ENCODE data around the gene SLC25A51. TPM values are rescaled to one million over a fixed set of nuclear protein-coding genes. Genes with fewer than 3 reads are reported as not detected.
"Not testable (repeated sequence)": the region's sequence is repeated elsewhere in the genome, so short reads cannot be mapped to it uniquely, and the experiment has no call there.

The SLC25A51 gene
- total RNA-seq, 1 experiment from 2014 or later, result 40.8 TPM

DNA sequence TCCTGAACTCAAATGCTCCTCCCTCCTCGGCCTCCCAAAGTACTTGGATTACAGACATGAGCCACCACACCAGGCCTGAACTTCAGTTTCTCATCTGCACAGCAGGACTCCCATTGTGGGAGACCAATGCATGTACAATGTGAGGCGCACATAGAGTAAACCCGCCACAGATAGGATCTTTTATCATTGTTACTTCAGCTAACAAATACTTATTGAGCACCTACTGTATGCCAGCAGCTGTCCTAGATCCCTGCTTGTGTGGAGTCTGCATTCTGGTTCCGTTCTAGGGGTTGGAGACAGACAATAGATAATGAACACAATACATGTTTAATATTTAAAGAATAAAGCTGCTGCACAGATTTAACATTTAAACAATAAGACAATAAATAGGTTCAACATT lies 6.3 kb upstream of the SLC25A51 start:
- BruUV-seq (replicated peaks), result no TSS peak
- TF ChIP-seq EZH2 (IDR thresholded peaks at IDR 0.05; ENCODE audit: borderline replicate concordance, low read depth, low read length, poor library complexity, severe bottlenecking), result no peak
- TF ChIP-seq, protein P1, sequence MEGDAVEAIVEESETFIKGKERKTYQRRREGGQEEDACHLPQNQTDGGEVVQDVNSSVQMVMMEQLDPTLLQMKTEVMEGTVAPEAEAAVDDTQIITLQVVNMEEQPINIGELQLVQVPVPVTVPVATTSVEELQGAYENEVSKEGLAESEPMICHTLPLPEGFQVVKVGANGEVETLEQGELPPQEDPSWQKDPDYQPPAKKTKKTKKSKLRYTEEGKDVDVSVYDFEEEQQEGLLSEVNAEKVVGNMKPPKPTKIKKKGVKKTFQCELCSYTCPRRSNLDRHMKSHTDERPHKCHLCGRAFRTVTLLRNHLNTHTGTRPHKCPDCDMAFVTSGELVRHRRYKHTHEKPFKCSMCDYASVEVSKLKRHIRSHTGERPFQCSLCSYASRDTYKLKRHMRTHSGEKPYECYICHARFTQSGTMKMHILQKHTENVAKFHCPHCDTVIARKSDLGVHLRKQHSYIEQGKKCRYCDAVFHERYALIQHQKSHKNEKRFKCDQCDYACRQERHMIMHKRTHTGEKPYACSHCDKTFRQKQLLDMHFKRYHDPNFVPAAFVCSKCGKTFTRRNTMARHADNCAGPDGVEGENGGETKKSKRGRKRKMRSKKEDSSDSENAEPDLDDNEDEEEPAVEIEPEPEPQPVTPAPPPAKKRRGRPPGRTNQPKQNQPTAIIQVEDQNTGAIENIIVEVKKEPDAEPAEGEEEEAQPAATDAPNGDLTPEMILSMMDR (conservative IDR thresholded peaks at IDR 0.05; ENCODE audit: low read depth, low read length), result no peak
- POLR2A ChIA-PET (ENCODE audit: low non-redundant PET), result no interaction called here

DNA sequence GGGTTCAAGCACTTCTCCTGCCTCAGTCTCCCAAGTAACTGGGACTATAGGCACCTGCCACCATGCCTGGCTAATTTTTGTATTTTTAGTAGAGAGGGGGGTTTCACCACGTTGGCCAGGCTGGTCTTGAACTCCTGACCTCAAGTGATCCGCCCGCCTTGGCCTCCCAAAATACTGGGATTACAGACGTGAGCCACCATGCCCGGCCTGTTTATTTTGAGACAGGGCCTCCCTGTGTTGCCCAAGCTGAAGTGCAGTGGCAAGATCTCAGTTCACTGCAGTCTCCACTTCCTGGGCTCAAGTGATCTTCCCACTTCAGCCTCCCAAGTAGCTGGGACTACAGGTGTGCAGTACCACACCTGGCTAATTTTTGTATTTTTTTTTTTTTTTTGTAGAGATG lies 5.9 kb upstream of the SLC25A51 start:
- H3K27me3 ChIP-seq (replicated peaks; ENCODE audit: insufficient read depth, low read depth, low read length, poor library complexity); BruUV-seq (replicated peaks); CTCF ChIA-PET; H3K36me3 ChIP-seq (ENCODE audit: insufficient read depth, low read length, poor library complexity, severe bottlenecking); DNase-seq (ENCODE audit: low spot score); POLR2A ChIA-PET (ENCODE audit: low non-redundant PET); H3K9me3 ChIP-seq (ENCODE audit: low read depth, low read length, poor library complexity, severe bottlenecking); H3K27ac ChIP-seq (ENCODE audit: low read depth, low read length, poor library complexity, severe bottlenecking); H3K4me3 ChIP-seq (ENCODE audit: low read depth, low read length, poor library complexity, severe bottlenecking); H3K4me1 ChIP-seq (ENCODE audit: insufficient read depth, low read length, poor library complexity, severe bottlenecking): not testable (repeated sequence)
- intact Hi-C loops (cut with micrococcal nuclease; ENCODE audit: unreplicated experiment), result loop anchor here (10.0 kb wide), 3 partner anchors 65 to 525 kb away; partner anchors contain the start of gene TOMM5

More for the DNA sequence above, 6.3 kb upstream of the SLC25A51 start:
- no peaks in the 10 kb centered on the region for H3K27me3 ChIP-seq (replicated peaks; ENCODE audit: insufficient read depth, low read depth, low read length, poor library complexity)
- CTCF ChIA-PET, result no interaction called here
- H3K9me3 ChIP-seq (ENCODE audit: low read depth, low read length, poor library complexity, severe bottlenecking), result no peaks in the 10 kb centered on the region
- H3K4me3 ChIP-seq (ENCODE audit: low read depth, low read length, poor library complexity, severe bottlenecking), result no peak overlapping the region
- no peak overlapping the region for H3K27ac ChIP-seq (ENCODE audit: low read depth, low read length, poor library complexity, severe bottlenecking)
- intact Hi-C loops (cut with micrococcal nuclease; ENCODE audit: unreplicated experiment), result loop anchor here (10.0 kb wide), 1 partner anchor 525 kb away; no protein-coding TSS in a partner anchor
- no peaks in the 10 kb centered on the region for H3K36me3 ChIP-seq (ENCODE audit: insufficient read depth, low read length, poor library complexity, severe bottlenecking)
- DNase-seq (ENCODE audit: low spot score), result no peak
- H3K4me1 ChIP-seq (ENCODE audit: insufficient read depth, low read length, poor library complexity, severe bottlenecking), result no peaks in the 10 kb centered on the region

DNA sequence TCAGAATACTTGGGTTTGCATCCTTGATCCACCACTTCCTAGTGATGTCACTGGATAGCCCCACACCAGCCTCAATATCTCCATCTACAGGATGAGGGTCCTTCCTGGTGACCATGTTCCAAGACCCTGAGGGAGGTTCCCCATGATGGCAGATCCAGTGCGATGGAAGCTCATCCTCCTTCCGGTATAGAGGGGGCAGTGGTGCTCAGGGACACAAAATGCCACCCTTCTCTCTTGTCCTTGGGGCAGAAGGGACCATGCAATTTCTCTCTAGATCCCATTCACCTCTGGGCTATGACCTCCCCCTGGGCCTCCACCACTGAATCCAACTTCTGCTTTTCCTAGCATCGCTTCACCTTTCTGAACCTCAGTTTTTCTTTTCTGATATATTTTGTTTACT lies 5.4 kb upstream of the SLC25A51 start:
- Histone ChIP-seq H3K27me3 (replicated peaks; ENCODE audit: insufficient read depth, low read depth, low read length, poor library complexity) (no peaks in the 10 kb centered on the region), H3K9me3 (ENCODE audit: low read depth, low read length, poor library complexity, severe bottlenecking) (no peaks in the 10 kb centered on the region), H3K4me3 (ENCODE audit: low read depth, low read length, poor library complexity, severe bottlenecking) (no peak overlapping the region), H3K27ac (ENCODE audit: low read depth, low read length, poor library complexity, severe bottlenecking) (no peak overlapping the region), H3K4me1 (ENCODE audit: insufficient read depth, low read length, poor library complexity, severe bottlenecking) (no peaks in the 10 kb centered on the region), H3K36me3 (ENCODE audit: insufficient read depth, low read length, poor library complexity, severe bottlenecking) (no peaks in the 10 kb centered on the region)
- no TSS peak for BruUV-seq (replicated peaks)
- TF ChIP-seq EZH2 (IDR thresholded peaks at IDR 0.05; ENCODE audit: borderline replicate concordance, low read depth, low read length, poor library complexity, severe bottlenecking), result no peak
- TF ChIP-seq, protein P1 (conservative IDR thresholded peaks at IDR 0.05; ENCODE audit: low read depth, low read length), result no peak
- POLR2A ChIA-PET (ENCODE audit: low non-redundant PET), result no interaction called here
- CTCF ChIA-PET, result no interaction called here
- no peak for DNase-seq (ENCODE audit: low spot score)
- intact Hi-C loops (cut with micrococcal nuclease; ENCODE audit: unreplicated experiment), result loop anchor here (10.0 kb wide), 2 partner anchors 65 to 315 kb away; partner anchors contain the start of gene TOMM5

DNA sequence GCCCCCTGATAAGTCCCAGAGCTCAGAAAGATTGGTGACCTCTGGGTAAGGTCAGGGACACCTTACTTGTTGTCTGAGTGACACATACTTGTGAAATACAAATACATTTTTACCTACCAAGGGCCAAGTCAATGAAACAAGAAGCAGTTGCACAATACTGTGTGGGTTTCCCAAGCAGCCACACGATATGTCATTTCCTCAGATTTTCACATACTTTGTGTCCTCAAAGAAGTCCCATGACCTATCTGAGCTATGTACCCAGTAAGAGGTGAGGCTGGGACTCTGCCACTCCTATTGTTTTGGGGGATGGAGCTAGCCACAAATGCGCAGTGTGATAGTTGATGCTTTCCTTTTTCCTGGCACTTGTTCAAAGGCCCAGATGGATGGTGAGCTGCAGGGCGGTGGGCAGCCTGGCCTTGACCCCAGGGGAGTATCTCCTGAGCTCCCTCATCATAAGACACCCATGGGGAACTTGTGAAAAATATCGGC lies 4.8 kb upstream of the SLC25A51 start:
- TF ChIP-seq EZH2 (IDR thresholded peaks at IDR 0.05; ENCODE audit: borderline replicate concordance, low read depth, low read length, poor library complexity, severe bottlenecking), result no peak
- TF ChIP-seq, protein P1 (conservative IDR thresholded peaks at IDR 0.05; ENCODE audit: low read depth, low read length), result no peak
- intact Hi-C loops (cut with micrococcal nuclease; ENCODE audit: unreplicated experiment), result loop anchor here (10.0 kb wide), 2 partner anchors 64 to 314 kb away; partner anchors contain the start of gene TOMM5
- Histone ChIP-seq H3K4me3 (ENCODE audit: low read depth, low read length, poor library complexity, severe bottlenecking) (no peak overlapping the region), H3K4me1 (ENCODE audit: insufficient read depth, low read length, poor library complexity, severe bottlenecking) (no peaks in the 10 kb centered on the region), H3K9me3 (ENCODE audit: low read depth, low read length, poor library complexity, severe bottlenecking) (no peaks in the 10 kb centered on the region), H3K27me3 (replicated peaks; ENCODE audit: insufficient read depth, low read depth, low read length, poor library complexity) (no peaks in the 10 kb centered on the region), H3K36me3 (ENCODE audit: insufficient read depth, low read length, poor library complexity, severe bottlenecking) (no peaks in the 10 kb centered on the region), H3K27ac (ENCODE audit: low read depth, low read length, poor library complexity, severe bottlenecking) (no peak overlapping the region)
- DNase-seq (ENCODE audit: low spot score), result no peak
- CTCF ChIA-PET, result no interaction called here
- BruUV-seq (replicated peaks), result no TSS peak
- POLR2A ChIA-PET (ENCODE audit: low non-redundant PET), result no interaction called here

Measured in A673 (cell line).